Smooth muscle cell (in vitro differentiated cells): ENCODE data around the gene CEBPE. TPM values are rescaled to one million over a fixed set of nuclear protein-coding genes. Genes with fewer than 3 reads are reported as not detected.

Experiments
- DNase-seq: peaks from one replicate; lab custom pipeline; 2025; ENCODE audit not compliant: unreplicated experiment; lab: John Stamatoyannopoulos, UW
- H2AFZ ChIP-seq: fragments of 200-600 bp; sonication (generic); 2 replicates; pipeline ENCODE4 v1.6.0; 2016; ENCODE audit warnings: antibody characterized with exemption, low read depth, mild to moderate bottlenecking
- H3F3A ChIP-seq: fragments of 200-600 bp; sonication (generic); 2 replicates; pipeline ENCODE4 v1.6.0; 2017; ENCODE audit warnings: antibody characterized with exemption, low read depth
- H3K27ac ChIP-seq: fragments of 200-600 bp; sonication (generic); 2 replicates; pipeline ENCODE4 v1.5.1; 2016; ENCODE audit warnings: low read depth, mild to moderate bottlenecking
- H3K27me3 ChIP-seq: fragments of 200-600 bp; sonication (generic); 2 replicates; pipeline ENCODE4 v1.6.1; 2016; ENCODE audit warnings: low read depth, mild to moderate bottlenecking
- H3K36me3 ChIP-seq: fragments of 200-600 bp; sonication (generic); 2 replicates; pipeline ENCODE4 v1.5.1; 2016; ENCODE audit warnings: low read depth
- H3K4me1 ChIP-seq: fragments of 200-600 bp; sonication (generic); 2 replicates; pipeline ENCODE4 v1.5.1; 2016; ENCODE audit warnings: low read depth
- H3K4me2 ChIP-seq: fragments of 200-600 bp; sonication (generic); 2 replicates; pipeline ENCODE4 v1.6.0; 2016; ENCODE audit warnings: mild to moderate bottlenecking
- H3K4me3 ChIP-seq: fragments of 200-600 bp; sonication (generic); 2 replicates; pipeline ENCODE4 v1.5.1; 2016; ENCODE audit warnings: mild to moderate bottlenecking
- H3K79me2 ChIP-seq: fragments of 200-600 bp; sonication (generic); 2 replicates; pipeline ENCODE4 v1.6.0; 2016; ENCODE audit warnings: low read depth, mild to moderate bottlenecking
- H3K9ac ChIP-seq: fragments of 200-600 bp; sonication (generic); 2 replicates; pipeline ENCODE4 v1.6.0; 2016; ENCODE audit warnings: low read depth
- H3K9me3 ChIP-seq: fragments of 200-600 bp; sonication (generic); replicated peaks from 2 replicates; pipeline ENCODE4 v1.5.1; 2016; ENCODE audit warnings: low read depth
- H4K20me1 ChIP-seq: fragments of 200-600 bp; sonication (generic); 2 replicates; pipeline ENCODE4 v1.6.0; 2016; ENCODE audit warnings: low read depth
- WGBS: methylation state at CpG from one replicate; pipeline ENCODE4 v1.1.7; 2016; ENCODE audit warnings: low lambda C conversion rate; 5-methylcytosine and 5-hydroxymethylcytosine counted together
- polyA plus RNA-seq: library from polyadenylated mRNA; unstranded; fragments of >200 nt; fragmentation: Nextera tagmentation; extraction: Ambion mirVana; gene quantifications from 2 replicates; pipeline ENCODE4 v1.2.1, GENCODE V29; 2016
- total RNA-seq: library from RNA; depleted of rRNA; stranded (reverse); fragments of >200 nt; gene quantifications from 2 replicates; pipeline ENCODE4 v1.2.3, GENCODE V29; 2014
- TF ChIP-seq, protein P1 (sequence below): fragments of 200-600 bp; sonication (generic); IDR thresholded peaks from 2 replicates; pipeline ENCODE4 v1.5.1; 2017; ENCODE audit warnings: borderline replicate concordance, mild to moderate bottlenecking, antibody characterized with exemption; ENCODE audit not compliant: insufficient read depth, poor library complexity, severe bottlenecking

CEBPE gene
- total and polyA plus RNA-seq, 2 experiments from 2014 or later: not detected

DNA sequence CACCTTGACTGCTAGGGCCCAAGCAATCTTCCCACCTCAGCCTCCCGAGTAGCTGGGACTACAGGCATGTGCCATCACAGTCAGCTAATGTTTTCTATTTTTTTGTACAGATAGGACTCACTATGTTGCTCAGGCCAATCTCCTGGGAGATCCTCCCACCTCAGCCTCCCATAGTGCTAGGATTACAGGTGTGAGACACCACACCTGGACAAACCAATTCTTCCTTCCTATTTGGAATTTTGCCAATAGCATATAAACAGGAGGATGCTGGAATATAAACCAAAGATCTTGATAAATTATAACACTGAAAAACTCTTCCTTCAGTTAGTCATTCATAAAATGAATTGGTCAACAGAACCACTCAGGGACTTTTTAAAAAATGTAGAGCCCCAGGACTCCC, 32.5 kb downstream of the CEBPE start:
- TF ChIP-seq, protein P1, sequence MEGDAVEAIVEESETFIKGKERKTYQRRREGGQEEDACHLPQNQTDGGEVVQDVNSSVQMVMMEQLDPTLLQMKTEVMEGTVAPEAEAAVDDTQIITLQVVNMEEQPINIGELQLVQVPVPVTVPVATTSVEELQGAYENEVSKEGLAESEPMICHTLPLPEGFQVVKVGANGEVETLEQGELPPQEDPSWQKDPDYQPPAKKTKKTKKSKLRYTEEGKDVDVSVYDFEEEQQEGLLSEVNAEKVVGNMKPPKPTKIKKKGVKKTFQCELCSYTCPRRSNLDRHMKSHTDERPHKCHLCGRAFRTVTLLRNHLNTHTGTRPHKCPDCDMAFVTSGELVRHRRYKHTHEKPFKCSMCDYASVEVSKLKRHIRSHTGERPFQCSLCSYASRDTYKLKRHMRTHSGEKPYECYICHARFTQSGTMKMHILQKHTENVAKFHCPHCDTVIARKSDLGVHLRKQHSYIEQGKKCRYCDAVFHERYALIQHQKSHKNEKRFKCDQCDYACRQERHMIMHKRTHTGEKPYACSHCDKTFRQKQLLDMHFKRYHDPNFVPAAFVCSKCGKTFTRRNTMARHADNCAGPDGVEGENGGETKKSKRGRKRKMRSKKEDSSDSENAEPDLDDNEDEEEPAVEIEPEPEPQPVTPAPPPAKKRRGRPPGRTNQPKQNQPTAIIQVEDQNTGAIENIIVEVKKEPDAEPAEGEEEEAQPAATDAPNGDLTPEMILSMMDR: no peak
- Histone ChIP-seq H3K79me2 (peaks cover 42% of the 10 kb centered on the region), H3F3A (peaks cover 15% of the 10 kb centered on the region), H4K20me1 (peaks cover 72% of the 10 kb centered on the region), H3K4me1 (no peaks in the 10 kb centered on the region), H2AFZ (no peak overlapping the region), H3K4me2 (no peak overlapping the region), H3K27ac (no peak overlapping the region), H3K27me3 (no peaks in the 10 kb centered on the region), H3K4me3 (no peak overlapping the region), H3K9me3 (no peaks in the 10 kb centered on the region), H3K9ac (no peak overlapping the region), H3K36me3 (peaks cover 36% of the 10 kb centered on the region)
- 89% methylated on average over 1 of the region's 1 CpG for WGBS
- DNase-seq: no peak

DNA sequence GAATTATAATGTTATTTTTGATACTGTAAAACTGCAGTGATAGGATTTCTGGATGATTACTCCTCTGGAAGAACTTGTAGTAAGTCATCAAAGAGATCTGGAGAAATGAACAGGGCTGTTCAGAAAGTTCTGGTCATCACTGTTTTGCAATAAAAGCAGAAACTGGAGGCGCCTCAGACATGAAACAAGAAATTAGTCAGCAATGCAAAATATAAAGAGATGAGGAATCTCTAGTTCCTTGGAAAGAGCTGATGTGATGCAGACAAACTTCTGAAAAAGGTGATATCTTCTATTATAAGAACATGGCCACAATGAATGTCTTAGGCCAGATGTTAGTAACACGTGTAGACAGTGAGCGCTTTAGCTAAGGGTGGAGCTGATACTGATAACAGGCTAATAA, 33.6 kb downstream of the CEBPE start:
- H3K4me2 ChIP-seq: no peak overlapping the region
- peaks cover 40% of the 10 kb centered on the region for H3K79me2 ChIP-seq
- peaks cover 45% of the 10 kb centered on the region for H3K36me3 ChIP-seq
- peaks cover 24% of the 10 kb centered on the region for H3F3A ChIP-seq
- H3K9ac ChIP-seq: no peak overlapping the region
- no peaks in the 10 kb centered on the region for H3K9me3 ChIP-seq
- peak overlapping the region; percentile 3 for H3K27ac ChIP-seq
- peaks cover 62% of the 10 kb centered on the region for H4K20me1 ChIP-seq
- H3K27me3 ChIP-seq: no peaks in the 10 kb centered on the region
- no peak overlapping the region for H2AFZ ChIP-seq
- no peak for DNase-seq
- WGBS: 86% methylated on average over 3 of the region's 3 CpGs
- TF ChIP-seq, protein P1: no peak
- H3K4me3 ChIP-seq: no peak overlapping the region
- H3K4me1 ChIP-seq: no peaks in the 10 kb centered on the region

DNA sequence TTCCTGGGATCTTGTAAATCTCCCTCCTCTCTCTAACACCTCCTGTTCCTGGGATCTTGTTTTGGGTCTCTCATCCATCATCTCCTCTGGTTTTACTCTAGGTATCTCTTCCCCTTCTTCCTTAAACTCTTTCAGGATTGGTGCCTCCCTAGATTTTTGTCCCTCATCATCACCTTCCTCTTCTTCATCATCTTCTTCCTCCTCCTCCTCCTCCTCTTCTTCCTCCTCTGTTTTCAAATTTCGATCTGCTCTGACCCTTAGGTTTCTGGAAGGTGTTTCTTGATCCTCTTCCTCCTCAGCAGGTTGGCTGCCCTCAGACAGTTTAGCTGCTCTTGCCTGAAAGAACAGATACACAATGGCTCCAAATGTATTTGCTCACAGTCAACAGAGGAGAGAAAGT, 38.6 kb downstream of the CEBPE start:
- H3K27me3 ChIP-seq: no peaks in the 10 kb centered on the region
- H3K79me2 ChIP-seq: peaks cover 20% of the 10 kb centered on the region
- DNase-seq: no peak
- no peaks in the 10 kb centered on the region for H3K9me3 ChIP-seq
- peak overlapping the region; percentile 89 for H3K27ac ChIP-seq
- H2AFZ ChIP-seq: no peak overlapping the region
- no peak overlapping the region for H3K4me3 ChIP-seq
- H3K4me1 ChIP-seq: peaks cover 5% of the 10 kb centered on the region
- peaks cover 33% of the 10 kb centered on the region for H3K36me3 ChIP-seq
- H3K9ac ChIP-seq: no peak overlapping the region
- peaks cover 38% of the 10 kb centered on the region for H3F3A ChIP-seq
- TF ChIP-seq, protein P1: no peak
- WGBS: 100% methylated on average over 1 of the region's 1 CpG
- H3K4me2 ChIP-seq: no peak overlapping the region
- H4K20me1 ChIP-seq: peaks cover 51% of the 10 kb centered on the region

DNA sequence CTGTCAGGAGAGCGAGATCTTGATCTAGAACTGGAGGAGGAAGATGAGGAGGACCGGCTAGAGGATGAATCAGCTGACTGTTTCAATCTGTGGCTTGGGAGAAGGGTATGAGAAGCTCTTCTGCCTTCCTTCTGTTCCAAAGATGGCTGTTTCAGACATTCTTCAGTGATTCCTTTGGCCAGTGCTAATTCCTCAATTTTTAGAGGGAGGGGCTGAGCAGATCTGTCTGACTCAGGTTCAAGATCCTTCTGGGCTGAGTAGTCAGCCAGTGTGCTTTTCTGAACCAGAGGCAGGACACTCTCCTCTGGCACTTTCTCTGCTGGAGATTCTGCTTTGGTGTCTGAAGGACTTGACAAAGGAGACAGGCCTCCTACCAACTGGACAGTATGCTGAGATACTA, 39.3 kb downstream of the CEBPE start:
- peak overlapping the region; percentile 64 for H3K4me2 ChIP-seq
- H4K20me1 ChIP-seq: peaks cover 43% of the 10 kb centered on the region
- peaks cover 5% of the 10 kb centered on the region for H3K4me1 ChIP-seq
- TF ChIP-seq, protein P1: no peak
- peaks cover 33% of the 10 kb centered on the region for H3K36me3 ChIP-seq
- peak overlapping the region; percentile 89 for H3K27ac ChIP-seq
- H3K4me3 ChIP-seq: no peak overlapping the region
- 66% methylated on average over 2 of the region's 2 CpGs for WGBS
- peaks cover 38% of the 10 kb centered on the region for H3F3A ChIP-seq
- DNase-seq: no peak
- no peak overlapping the region for H2AFZ ChIP-seq
- H3K9me3 ChIP-seq: no peaks in the 10 kb centered on the region
- no peak overlapping the region for H3K9ac ChIP-seq
- H3K79me2 ChIP-seq: peaks cover 23% of the 10 kb centered on the region
- no peaks in the 10 kb centered on the region for H3K27me3 ChIP-seq
